CD4-positive, alpha-beta T cell treated with Interferon gamma for 1 hour (primary cell): ENCODE results near the gene PRKN.

Source experiments
- DNase-seq: peaks from one replicate; pipeline ENCODE4 v3.0.0-alpha.2; 2020

The PRKN gene

GRCh38 chr6:162273986-162274385 lies 453.6 kb downstream of the PRKN start:
- DNase-seq = no peak

DNA sequence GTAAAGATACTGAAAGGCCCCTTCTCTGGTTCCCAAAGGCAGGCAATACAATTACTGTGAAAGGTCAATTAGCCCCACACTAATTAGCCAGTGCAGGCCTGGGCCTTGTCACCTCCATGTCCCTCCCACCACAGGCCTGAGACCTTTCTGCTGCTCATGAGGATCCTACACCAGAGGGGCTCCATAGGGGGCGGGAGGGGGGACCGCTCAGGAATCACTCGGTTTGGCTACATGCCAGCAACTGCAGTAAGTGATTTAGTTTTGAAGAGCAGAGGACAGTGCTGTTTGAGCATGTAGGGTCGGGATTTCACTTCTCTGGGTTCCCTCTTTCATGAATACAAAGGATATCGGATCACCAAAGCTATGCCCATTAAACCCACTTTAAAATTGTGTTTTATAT lies 455.6 kb downstream of the PRKN start:
- no peak for DNase-seq

GRCh38 chr6:162270966-162271365 lies 456.6 kb downstream of the PRKN start:
- DNase-seq = no peak

DNA sequence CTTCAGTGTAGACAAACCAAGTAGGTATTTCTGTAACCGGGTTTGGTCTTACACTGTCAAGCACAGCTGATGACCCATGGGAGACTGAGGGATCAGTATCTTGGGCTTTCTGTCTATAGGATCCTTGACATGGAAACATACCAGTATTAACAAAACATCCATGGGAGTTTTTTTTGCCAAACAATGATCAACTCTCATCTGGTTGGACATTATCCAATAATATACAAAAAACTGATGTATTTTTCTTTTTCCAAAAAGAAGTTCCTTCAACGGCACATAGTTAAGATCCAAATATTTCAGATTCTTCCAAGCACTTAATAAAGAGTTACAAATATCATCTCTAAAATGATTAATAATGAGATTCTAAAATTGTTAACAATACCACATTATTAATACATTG lies 459.9 kb downstream of the PRKN start:
- DNase-seq = no peak

DNA sequence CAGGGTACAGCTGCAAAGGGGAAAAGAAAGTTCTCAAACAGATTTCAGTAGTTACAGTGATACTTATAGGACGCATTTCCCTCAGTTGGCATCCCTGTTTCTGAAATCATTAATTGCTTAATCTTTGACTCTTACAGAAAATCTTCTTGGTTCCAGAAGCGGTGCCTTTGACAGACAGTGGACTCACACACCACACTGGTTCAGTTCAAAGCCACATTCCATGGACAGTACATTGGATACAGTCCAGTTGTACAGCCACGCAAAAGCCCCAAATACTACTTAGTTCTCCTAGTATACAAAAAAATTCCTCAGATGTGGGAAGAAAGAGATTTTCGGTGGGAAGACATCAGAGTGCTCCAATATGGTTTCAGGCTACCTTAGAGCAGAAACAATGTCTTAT lies 460.4 kb downstream of the PRKN start:
- no peak for DNase-seq

DNA sequence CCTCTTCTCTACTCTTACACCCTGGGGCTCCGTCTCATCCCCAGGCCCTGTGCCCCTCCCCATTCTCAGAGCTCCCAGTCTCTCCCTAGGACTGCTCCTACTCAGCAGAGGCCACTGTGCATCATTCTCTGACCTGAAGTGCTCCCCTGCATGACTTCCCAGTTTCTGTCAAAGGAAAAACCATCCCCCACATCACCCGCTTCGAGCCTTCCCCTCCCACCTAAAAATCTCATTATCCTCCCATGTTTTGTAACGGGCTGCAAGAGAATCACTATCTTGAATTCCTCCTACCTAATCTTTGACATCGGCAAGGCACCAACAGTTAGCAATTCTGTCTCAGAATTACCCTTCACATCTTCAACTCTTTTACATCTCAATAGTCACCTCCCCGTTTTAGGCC lies 463.0 kb downstream of the PRKN start:
- DNase-seq = no peak

- no peak for DNase-seq
Observed at GRCh38 chr6:162262466-162263196, 464.9 kb downstream of the PRKN start.

- no peak for DNase-seq
Observed at GRCh38 chr6:162261598-162261997, 466.0 kb downstream of the PRKN start.

DNA sequence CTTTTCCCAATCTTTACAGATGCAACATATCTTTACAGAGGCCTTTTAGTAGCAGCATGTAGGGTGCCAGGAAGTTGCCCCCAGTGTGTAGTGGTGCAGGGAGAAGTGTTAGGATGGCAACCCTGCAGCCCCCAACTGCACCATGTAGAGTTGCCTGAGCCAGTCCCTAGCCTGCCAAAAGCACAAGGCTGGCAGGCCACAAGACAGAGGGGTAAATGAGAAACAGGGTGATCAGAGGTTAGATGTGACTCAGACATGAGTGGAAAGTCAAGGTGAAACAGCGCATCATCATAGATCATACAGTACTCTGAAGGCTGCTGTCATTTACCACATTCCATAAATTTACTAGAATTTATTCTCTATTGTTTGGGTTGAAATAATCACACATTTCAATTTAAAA lies 467.5 kb downstream of the PRKN start:
- DNase-seq = no peak

DNA sequence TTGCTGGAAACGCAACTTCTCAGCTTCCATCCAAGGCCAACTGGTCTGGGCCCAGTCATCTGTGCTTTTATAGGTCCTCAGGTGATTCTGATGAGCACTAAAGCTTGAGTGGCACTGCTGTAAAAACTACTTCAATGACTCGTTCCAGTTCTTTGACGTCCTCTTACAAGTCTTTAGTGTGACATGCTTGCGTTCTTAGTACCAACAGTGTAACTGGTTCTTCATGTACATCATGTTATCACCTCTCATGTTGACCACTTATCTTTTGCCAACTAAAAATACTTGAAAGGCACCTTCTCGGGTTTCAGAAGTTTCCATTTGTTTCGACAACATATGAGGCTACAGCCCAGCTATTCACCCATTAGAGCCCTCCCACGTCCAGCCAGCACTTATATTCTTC lies 468.9 kb downstream of the PRKN start:
- no peak for DNase-seq

DNA sequence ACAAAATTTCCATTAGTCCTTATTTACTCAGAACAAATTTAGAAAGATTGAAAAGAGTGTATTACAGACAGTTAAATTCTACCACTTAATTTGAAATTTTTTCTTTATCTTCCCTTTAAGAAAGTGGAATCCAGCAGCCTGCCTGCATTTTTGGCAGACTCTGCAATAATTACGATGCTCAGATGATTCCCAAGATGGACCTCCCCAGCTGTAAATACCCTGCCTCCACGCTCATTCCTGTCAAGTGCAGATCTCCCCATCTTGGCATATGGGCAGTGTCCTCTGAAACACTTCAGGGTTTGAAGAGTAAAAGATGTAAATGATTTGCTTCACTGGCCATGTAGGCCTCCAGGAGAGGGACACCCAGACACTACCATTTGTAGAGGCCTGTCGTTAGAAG lies 471.2 kb downstream of the PRKN start:
- no peak for DNase-seq

DNA sequence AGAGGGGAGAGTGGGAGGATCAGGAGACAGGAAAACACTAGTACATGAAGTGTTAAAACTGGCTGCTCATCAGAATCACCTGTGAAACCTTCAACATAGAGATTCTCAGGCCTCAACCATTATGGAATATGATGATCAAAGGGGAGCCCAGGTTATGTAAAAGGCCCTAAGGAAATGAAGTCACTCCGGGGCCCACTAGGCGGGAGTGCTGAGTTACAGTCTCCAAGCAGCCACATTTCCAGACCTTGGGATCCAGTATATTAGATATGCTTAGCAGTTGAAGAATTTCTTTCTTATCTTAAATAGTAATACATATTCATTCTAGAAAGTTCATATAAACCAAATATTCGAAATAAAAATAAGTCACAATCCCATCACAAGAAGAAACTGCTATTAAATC lies 476.3 kb downstream of the PRKN start:
- DNase-seq = no peak

- DNase-seq = no peak
Observed at GRCh38 chr6:162249907-162250642, 477.5 kb downstream of the PRKN start.

DNA sequence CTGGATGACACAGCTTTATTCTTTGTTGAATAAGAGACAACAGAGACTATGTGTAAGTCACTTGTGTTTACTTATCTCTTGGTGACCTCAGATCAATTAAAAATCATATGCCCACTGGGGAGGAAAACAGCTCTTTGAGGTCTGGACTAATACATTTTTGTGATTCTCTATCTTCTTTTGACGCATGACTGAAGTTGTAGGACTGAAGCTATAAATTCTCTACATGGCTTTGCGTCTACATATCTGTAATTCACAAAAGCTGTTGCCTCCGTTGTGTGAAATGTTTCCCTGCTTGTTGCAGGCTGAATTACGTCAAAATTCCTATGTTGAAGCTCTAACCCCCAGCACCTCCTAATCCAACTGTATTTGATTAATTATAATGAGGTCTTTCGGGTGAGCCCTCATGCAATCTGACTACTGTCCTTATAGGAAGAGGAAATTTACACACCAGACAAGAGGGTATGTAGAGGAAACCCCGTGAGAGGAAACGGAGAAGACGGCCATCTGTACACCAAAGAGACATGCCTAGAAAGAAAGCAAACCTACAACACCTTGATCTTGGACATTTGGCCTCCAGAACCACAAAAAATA lies 481.6 kb downstream of the PRKN start:
- no peak for DNase-seq

DNA sequence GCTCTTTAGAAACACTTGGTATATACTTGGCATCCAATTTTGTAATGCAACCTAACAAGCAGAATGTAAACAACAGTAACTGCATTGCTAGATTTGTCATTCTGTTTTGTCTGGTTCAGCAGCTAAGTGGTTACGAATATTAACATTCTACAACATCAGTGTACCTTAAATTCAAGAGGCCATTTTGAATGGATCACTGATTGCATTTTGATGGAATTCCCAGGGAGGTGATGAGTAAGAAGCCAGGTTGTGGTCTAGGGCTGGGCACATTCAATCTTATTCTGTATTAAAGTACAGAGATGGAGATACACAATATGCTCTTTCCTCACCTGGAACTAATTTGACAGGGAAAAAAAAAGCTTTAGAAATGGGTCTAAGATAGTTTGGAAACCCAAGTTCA lies 483.5 kb downstream of the PRKN start:
- no peak for DNase-seq

DNA sequence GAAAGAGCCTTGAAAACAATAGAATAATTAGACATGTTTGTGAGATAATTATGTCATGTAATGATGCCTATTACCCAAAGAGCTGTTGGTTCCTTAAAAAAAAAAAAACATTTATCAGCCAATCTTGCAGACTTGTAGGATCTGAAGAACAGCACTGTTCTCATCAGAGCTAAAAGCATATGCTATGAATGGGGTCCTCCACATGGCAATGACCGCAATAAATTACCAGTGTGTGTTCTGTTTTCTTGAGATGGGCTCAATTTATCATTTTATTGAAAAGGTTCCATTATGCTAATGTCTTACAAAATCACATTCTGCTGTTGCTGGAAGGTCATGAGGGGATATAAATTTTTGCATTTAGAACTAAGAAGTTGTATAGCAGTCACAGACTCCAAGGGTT lies 484.7 kb downstream of the PRKN start:
- DNase-seq = no peak

DNA sequence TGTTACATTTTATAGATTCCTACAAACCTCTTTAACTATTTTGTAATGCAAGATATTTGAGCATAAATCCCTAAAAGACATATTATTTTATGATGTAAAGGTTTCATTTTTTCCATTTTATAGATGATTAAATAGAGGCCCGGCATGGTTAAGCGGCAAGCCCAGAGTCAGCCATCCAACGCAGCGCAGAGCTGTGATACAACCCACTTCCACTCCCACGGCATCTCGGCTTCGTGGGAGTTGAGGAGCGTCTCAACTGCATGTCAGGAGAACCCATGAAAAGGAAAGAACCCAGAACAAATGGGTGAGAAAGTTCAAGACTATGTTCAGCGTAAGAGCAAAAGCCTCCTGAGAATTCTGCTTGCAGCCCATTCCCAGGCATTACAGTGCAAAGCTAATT lies 488.2 kb downstream of the PRKN start:
- DNase-seq = no peak

DNA sequence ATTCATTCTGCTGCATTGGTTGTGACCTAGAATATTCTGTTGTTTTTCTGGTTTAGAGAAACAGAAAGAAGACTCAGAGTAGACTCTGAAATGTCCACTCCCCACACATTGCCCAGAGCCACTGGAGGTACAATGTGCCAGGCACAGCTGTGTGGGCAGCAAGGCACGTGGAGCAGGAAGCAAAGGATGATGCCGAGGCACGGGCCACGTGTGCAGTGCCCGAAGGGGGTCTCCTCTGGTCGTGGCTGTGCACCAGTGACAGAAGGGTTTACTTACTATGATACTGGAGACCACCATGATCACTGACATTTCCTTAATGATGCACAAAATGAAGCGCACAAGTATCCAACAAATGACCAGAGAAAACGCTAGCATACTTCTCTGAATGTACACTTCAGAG lies 488.9 kb downstream of the PRKN start:
- no peak for DNase-seq

- no peak for DNase-seq
Observed at GRCh38 chr6:162237331-162237730, 490.2 kb downstream of the PRKN start.

- DNase-seq = no peak
Observed at GRCh38 chr6:162234631-162235030, 492.9 kb downstream of the PRKN start.

GRCh38 chr6:162230147-162230752 lies 497.3 kb downstream of the PRKN start:
- DNase-seq = no peak

GRCh38 chr6:162229093-162229492 lies 498.5 kb downstream of the PRKN start:
- DNase-seq = no peak

- DNase-seq = no peak
Observed at GRCh38 chr6:162226803-162227202, 500.8 kb downstream of the PRKN start.

DNA sequence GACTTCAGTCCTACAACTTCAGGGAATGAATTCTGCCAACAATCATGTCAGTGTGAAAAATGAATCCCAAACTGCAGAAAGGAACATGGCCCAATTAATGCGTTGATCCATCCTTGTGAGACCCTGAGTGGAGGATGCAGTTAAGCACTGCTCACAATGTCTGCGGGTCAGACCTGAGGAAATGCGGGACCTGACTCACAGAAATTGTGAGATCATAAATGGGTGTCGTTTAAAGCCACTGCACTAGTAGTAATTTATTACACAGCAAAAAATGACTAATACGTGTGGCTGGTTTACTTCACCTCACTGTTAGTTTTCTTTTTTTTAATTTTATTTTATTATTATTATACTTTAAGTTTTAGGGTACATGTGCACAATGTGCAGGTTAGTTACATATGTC lies 505.0 kb downstream of the PRKN start:
- DNase-seq = no peak
